Mammary microvascular endothelial cell (primary cell): ENCODE measurements around the gene ZNF646. TPM values are rescaled to one million over a fixed set of nuclear protein-coding genes. Genes with fewer than 3 reads are reported as not detected.

Source experiments
- total RNA-seq: library from RNA; depleted of rRNA; stranded (reverse); fragments of >200 nt; gene quantifications from 2 replicates; pipeline ENCODE4 v1.2.3, GENCODE V29; 2015

The ZNF646 gene
- 9.9 and 10.0 TPM in 2 replicates for total RNA-seq

GRCh38 chr16:31073970-31074813 is at the start of gene ZNF646, which contains the start of gene ZNF668:
ZNF646 (plus strand) TSS chr16:31074422; CDS start chr16:31076325, 1,903 bp downstream.
ZNF668 (minus strand) TSS chr16:31074240; CDS start chr16:31064459, 9,781 bp downstream.

GRCh38 chr16:31032736-31033708 is 41.2 kb upstream of the ZNF646 start, which contains the start of gene STX4:
STX4 (plus strand) TSS chr16:31033558; CDS start chr16:31033806, 248 bp downstream.

GRCh38 chr16:31088459-31089183 is 14.4 kb downstream of the ZNF646 start, which contains the start of gene PRSS53:
PRSS53 (minus strand) TSS chr16:31088943; CDS start chr16:31088809, 134 bp downstream.

GRCh38 chr16:31094424-31095120 is 20.4 kb downstream of the ZNF646 start, which contains the start of gene VKORC1:
VKORC1 (minus strand) TSS chr16:31094797; CDS start chr16:31094729, 68 bp downstream.

GRCh38 chr16:31108035-31108793 is 34.0 kb downstream of the ZNF646 start, which contains the start of gene BCKDK:
BCKDK (plus strand) TSS chr16:31108386; CDS start chr16:31109224, 838 bp downstream.

GRCh38 chr16:31117384-31118222 is 43.4 kb downstream of the ZNF646 start, which contains the start of gene KAT8:
KAT8 (plus strand) TSS chr16:31117664; CDS start chr16:31117682, 18 bp downstream.

Other genes with a start within 250 kb of the ZNF646 start
- 37.0 and 39.4 TPM in 2 replicates for gene BCL7C, start 180.3 kb upstream of the ZNF646 start, total RNA-seq
- gene CTF1, start 177.8 kb upstream of the ZNF646 start, total RNA-seq, result 0.33 TPM in 1 of 2 replicates, not detected in the other
- 15.2 and 15.4 TPM in 2 replicates for gene FBXL19, start 150.8 kb upstream of the ZNF646 start, total RNA-seq
- 17.9 and 27.5 TPM in 2 replicates for gene ORAI3, start 125.4 kb upstream of the ZNF646 start, total RNA-seq
- 4.1 and 4.2 TPM in 2 replicates for gene SETD1A, start 116.7 kb upstream of the ZNF646 start, total RNA-seq
- gene HSD3B7, start 89.2 kb upstream of the ZNF646 start, total RNA-seq, result 16.7 and 17.7 TPM in 2 replicates
- gene STX1B, start 63.8 kb upstream of the ZNF646 start, total RNA-seq, result 0.05 and 0.93 TPM in 2 replicates
- 30.7 and 32.6 TPM in 2 replicates for gene STX4, start 40.9 kb upstream of the ZNF646 start, total RNA-seq
- 12.3 and 13.6 TPM in 2 replicates for gene ZNF668, start 182 bp upstream of the ZNF646 start, total RNA-seq
- 1.2 and 1.5 TPM in 2 replicates for gene PRSS53, start 14.5 kb downstream of the ZNF646 start, total RNA-seq
- 144 and 177 TPM in 2 replicates for gene VKORC1, start 20.4 kb downstream of the ZNF646 start, total RNA-seq
- 71.9 and 81.6 TPM in 2 replicates for gene BCKDK, start 34.0 kb downstream of the ZNF646 start, total RNA-seq
- 30.0 and 31.8 TPM in 2 replicates for gene KAT8, start 43.2 kb downstream of the ZNF646 start, total RNA-seq
- not detected in 2 replicates for gene PRSS8, start 61.3 kb downstream of the ZNF646 start, total RNA-seq
- gene PRSS36, start 75.6 kb downstream of the ZNF646 start, total RNA-seq, result 0.25 TPM in 1 of 2 replicates, not detected in the other
- 63.4 and 69.3 TPM in 2 replicates for gene FUS, start 105.7 kb downstream of the ZNF646 start, total RNA-seq
- gene PYCARD, start 128.3 kb downstream of the ZNF646 start, total RNA-seq, result 38.3 and 39.4 TPM in 2 replicates
- not detected in 2 replicates for gene TRIM72, start 139.7 kb downstream of the ZNF646 start, total RNA-seq
- gene PYDC1, start 142.7 kb downstream of the ZNF646 start, total RNA-seq, result not detected in 2 replicates
- not detected in 2 replicates for gene ITGAM, start 185.6 kb downstream of the ZNF646 start, total RNA-seq